Activated CD8-positive, alpha-beta T cell treated with anti-CD3 and anti-CD28 coated beads for 36 hours (primary cell): ENCODE results near the gene RNF126. TPM values are rescaled to one million over a fixed set of nuclear protein-coding genes. Genes with fewer than 3 reads are reported as not detected.

Experiments
- ATAC-seq: fragments of 200-7000 bp; cut with Tn5 transposase; one replicate; pipeline ENCODE4 v1.10.0; 2021; ENCODE audit warnings: mild to moderate bottlenecking, moderate library complexity
- CTCF ChIA-PET: fragments of 350-600 bp; sonication (Branson Sonifier 250); formaldehyde crosslinking; loops from one replicate; lab custom pipeline; 2021; ENCODE audit warnings: antibody characterized with exemption; lab: Charles Lee
- POLR2A ChIA-PET: fragments of 350-600 bp; sonication (Branson Sonifier 250); formaldehyde crosslinking; loops from one replicate; lab custom pipeline; 2021; ENCODE audit warnings: antibody characterized with exemption; lab: Charles Lee
- DNase-seq: peaks from one replicate; pipeline ENCODE4 v3.0.0-alpha.2; 2020
- H3K27ac Mint-ChIP-seq: one replicate; pipeline ENCODE4 v1.8.0; 2021; ENCODE audit warnings: mild to moderate bottlenecking, mixed read lengths
- H3K27me3 Mint-ChIP-seq: one replicate; pipeline ENCODE4 v1.8.0; 2021; ENCODE audit warnings: mixed read lengths
- H3K36me3 Mint-ChIP-seq: one replicate; pipeline ENCODE4 v1.8.0; 2021; ENCODE audit warnings: low read depth, mixed read lengths
- H3K4me1 Mint-ChIP-seq: one replicate; pipeline ENCODE4 v1.8.0; 2021; ENCODE audit warnings: low read depth, mixed read lengths
- H3K4me3 Mint-ChIP-seq: one replicate; pipeline ENCODE4 v1.8.0; 2021; ENCODE audit warnings: mild to moderate bottlenecking, moderate library complexity, mixed read lengths
- H3K9me3 Mint-ChIP-seq: one replicate; pipeline ENCODE4 v1.8.0; 2021; ENCODE audit warnings: mixed read lengths
- intact Hi-C: fragments of 100-400 bp; cut with micrococcal nuclease; formaldehyde crosslinking; loops from one replicate; pipeline ENCODE4 v1.10.0; 2022
- total RNA-seq, 2 experiments: library from RNA; stranded (reverse); gene quantifications; one replicate each; pipeline ENCODE4 v1.2.3, GENCODE V29; 2021
- TF ChIP-seq, protein P1 (sequence below): fragments of 200-600 bp; IDR thresholded peaks from one replicate; pipeline ENCODE4 v1.8.0; 2022; ENCODE audit warnings: antibody characterized with exemption, mild to moderate bottlenecking

The RNF126 gene
- total RNA-seq, 2 experiments from 2014 or later: 99.1 to 101 TPM

GRCh38 chr19:679418-680286 lies 16.6 kb upstream of the RNF126 start:
- intact Hi-C loops: no loop called here
- H3K4me1 Mint-ChIP-seq: peaks cover 5% of the 10 kb centered on the region
- TF ChIP-seq, protein P1, sequence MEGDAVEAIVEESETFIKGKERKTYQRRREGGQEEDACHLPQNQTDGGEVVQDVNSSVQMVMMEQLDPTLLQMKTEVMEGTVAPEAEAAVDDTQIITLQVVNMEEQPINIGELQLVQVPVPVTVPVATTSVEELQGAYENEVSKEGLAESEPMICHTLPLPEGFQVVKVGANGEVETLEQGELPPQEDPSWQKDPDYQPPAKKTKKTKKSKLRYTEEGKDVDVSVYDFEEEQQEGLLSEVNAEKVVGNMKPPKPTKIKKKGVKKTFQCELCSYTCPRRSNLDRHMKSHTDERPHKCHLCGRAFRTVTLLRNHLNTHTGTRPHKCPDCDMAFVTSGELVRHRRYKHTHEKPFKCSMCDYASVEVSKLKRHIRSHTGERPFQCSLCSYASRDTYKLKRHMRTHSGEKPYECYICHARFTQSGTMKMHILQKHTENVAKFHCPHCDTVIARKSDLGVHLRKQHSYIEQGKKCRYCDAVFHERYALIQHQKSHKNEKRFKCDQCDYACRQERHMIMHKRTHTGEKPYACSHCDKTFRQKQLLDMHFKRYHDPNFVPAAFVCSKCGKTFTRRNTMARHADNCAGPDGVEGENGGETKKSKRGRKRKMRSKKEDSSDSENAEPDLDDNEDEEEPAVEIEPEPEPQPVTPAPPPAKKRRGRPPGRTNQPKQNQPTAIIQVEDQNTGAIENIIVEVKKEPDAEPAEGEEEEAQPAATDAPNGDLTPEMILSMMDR: peak; percentile 33
- H3K4me3 Mint-ChIP-seq: peak overlapping the region; percentile 79
- ChIA-PET POLR2A (interaction anchor here (0.6 to 1.4 kb wide), 7 partner anchors 8 to 403 kb away, joined by 3 to 4 read pairs (median 4); partner anchors contain the start of gene RNF126), CTCF (interaction anchor here (1.0 to 1.3 kb wide), 4 partner anchors 9 to 55 kb away, joined by 3 to 8 read pairs (median 4); no protein-coding TSS in a partner anchor)
- peaks cover 11% of the 10 kb centered on the region for H3K27me3 Mint-ChIP-seq
- H3K36me3 Mint-ChIP-seq: no peaks in the 10 kb centered on the region
- no peak for ATAC-seq
- DNase-seq: peak; percentile 48
- H3K9me3 Mint-ChIP-seq: no peaks in the 10 kb centered on the region
- peak overlapping the region; percentile 80 for H3K27ac Mint-ChIP-seq

GRCh38 chr19:678791-679388 lies 15.9 kb upstream of the RNF126 start:
- ChIA-PET CTCF (interaction anchor here (1.0 to 1.2 kb wide), 3 partner anchors 18 to 55 kb away, joined by 3 to 4 read pairs (median 4); no protein-coding TSS in a partner anchor), POLR2A (interaction anchor here (1.0 to 1.4 kb wide), 4 partner anchors 9 to 128 kb away, joined by 3 to 4 read pairs (median 4); partner anchors contain the start of gene RNF126)
- Mint-ChIP-seq H3K4me3 (peak overlapping the region; percentile 79), H3K27me3 (peaks cover 13% of the 10 kb centered on the region), H3K4me1 (peaks cover 5% of the 10 kb centered on the region), H3K27ac (peak overlapping the region; percentile 49), H3K36me3 (no peaks in the 10 kb centered on the region), H3K9me3 (no peaks in the 10 kb centered on the region)
- intact Hi-C loops: no loop called here
- ATAC-seq (no peak), DNase-seq (no peak)
- TF ChIP-seq, protein P1: no peak

DNA sequence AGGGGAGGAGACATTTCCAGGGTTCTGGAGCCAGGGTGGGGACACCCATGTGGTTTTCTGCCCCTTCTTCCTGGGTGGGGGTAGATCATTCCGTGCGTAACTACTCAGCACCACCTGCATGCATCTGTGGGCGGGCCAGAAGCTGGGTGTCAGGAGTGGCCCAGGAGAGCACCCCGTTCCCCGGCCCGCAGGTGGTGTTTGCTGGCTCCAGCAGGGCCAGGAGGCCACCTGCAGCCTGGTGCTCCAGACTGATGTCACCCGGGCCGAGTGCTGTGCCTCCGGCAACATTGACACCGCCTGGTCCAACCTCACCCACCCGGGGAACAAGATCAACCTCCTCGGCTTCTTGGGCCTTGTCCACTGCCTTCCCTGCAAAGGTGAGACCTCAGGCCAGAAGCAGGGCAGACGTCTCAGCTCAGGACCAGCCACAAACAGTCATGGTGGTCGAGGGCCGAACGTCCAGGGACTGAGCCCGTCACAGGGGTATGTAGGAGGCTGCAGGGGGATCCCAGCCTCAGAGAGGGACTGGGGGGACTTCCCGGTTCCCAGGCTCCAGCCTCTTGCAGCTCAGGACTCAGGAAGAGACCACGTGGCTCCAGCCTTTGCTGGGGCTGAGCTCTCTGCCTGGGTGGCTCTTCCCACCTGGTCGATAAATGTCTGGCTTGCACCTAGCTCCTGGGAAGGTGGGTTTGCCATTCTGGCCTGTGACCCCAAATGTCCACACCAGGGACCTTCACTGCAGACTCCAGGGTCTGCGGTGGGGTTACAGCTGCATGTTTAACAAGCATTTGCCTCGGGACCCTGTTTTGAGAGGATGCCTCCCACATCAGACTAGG lies 14.8 kb upstream of the RNF126 start:
- no peaks in the 10 kb centered on the region for H3K9me3 Mint-ChIP-seq
- intact Hi-C loops: no loop called here
- ChIA-PET CTCF (interaction anchor here (1.1 to 1.2 kb wide), 2 partner anchors 30 to 172 kb away, joined by 3 read pairs; no protein-coding TSS in a partner anchor), POLR2A (no interaction called here)
- ATAC-seq (no peak), DNase-seq (no peak)
- H3K36me3 Mint-ChIP-seq: no peaks in the 10 kb centered on the region
- TF ChIP-seq, protein P1: no peak
- peaks cover 17% of the 10 kb centered on the region for H3K27me3 Mint-ChIP-seq
- H3K27ac Mint-ChIP-seq: no peak overlapping the region
- peak overlapping the region; percentile 24 for H3K4me3 Mint-ChIP-seq
- H3K4me1 Mint-ChIP-seq: peaks cover 5% of the 10 kb centered on the region

DNA sequence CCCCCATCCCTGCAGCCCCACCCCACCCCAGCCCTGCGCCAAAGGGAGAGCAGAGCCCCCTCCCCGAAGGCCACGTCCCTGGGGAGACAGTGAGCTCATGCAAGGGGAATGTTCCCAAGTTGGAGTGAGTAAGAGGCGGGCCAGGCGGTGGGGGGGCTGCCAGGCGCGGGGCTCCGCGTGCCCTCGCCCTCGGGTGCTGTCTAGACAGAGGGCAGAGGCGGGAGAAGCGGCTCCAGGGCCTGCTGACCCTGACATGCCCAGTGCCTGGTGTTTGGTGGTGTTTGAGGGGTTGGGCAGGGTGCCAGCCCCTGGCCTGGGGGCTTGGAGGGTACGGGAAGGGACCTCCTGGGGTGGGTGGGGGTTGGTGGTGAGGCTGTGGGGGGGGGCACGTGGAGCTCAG lies 14.2 kb upstream of the RNF126 start:
- no peak for DNase-seq
- no peaks in the 10 kb centered on the region for H3K36me3 Mint-ChIP-seq
- H3K27me3 Mint-ChIP-seq: peaks cover 17% of the 10 kb centered on the region
- no peaks in the 10 kb centered on the region for H3K9me3 Mint-ChIP-seq
- CTCF ChIA-PET: interaction anchor here (1.2 kb wide), 1 partner anchor 171 kb away, joined by 3 read pairs; no protein-coding TSS in a partner anchor
- intact Hi-C loops: no loop called here
- H3K4me1 Mint-ChIP-seq: peaks cover 5% of the 10 kb centered on the region
- POLR2A ChIA-PET: no interaction called here
- TF ChIP-seq, protein P1: no peak
- H3K27ac Mint-ChIP-seq: no peak overlapping the region
- H3K4me3 Mint-ChIP-seq: no peak overlapping the region
- no peak for ATAC-seq
